Stimulated activated CD8-positive, alpha-beta memory T cell treated with anti-CD3 and anti-CD28 coated beads, Interleukin-7, amount 100 ng/mL, for 4 hours (primary cell): ENCODE results near the gene TDRD5.
A peak's percentile ranks its signal among the peaks of the same experiment; 100 is the strongest.
"Not testable (repeated sequence)": the region's sequence is repeated elsewhere in the genome, so short reads cannot be mapped to it uniquely, and the experiment has no call there.

Experiments
- DNase-seq, 2 donors: peaks; one replicate each; pipeline ENCODE4 v3.0.0-alpha.2; 2020; ENCODE audit warnings: low read depth in 2 of 2

TDRD5 gene

DNA sequence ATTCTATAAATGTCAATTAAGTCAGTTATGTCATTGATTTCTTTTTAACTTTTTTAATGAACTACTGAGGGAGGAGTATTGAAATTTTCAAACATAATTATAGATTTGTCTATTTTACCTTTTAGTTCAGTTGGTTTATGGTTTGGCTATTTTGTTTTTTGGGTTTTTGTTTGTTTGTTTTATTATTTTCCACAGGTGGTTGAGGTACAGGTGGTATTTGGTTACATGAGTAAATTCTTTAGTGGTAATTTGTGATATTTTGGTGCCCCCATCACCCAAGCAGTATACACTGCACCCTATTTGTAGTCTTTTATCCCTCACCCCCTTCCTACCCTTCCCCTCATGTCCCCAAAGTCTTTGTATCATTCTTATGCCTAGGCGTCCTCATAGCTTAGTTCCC, 9.5 kb downstream of the TDRD5 start:
- no peak for DNase-seq

DNA sequence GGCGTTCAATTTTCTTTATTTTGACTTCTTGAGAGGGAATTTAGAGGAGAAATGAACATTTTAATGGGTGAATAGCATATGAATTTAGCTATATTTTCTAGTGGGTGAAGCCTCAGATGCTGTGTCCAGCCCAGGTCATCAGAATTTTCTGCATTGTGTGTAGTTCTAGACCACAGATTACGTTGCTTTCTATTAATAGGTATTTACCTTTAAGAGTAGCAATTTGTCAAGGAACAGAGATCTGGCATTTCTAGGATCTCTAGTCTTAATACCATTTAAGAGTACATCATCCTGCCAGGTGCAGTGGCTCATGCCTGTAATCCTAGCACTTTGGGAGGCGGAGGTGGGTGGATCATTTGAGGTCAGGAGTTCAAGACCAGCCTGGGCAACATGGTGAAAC, 20.7 kb downstream of the TDRD5 start:
- no peak for DNase-seq

DNA sequence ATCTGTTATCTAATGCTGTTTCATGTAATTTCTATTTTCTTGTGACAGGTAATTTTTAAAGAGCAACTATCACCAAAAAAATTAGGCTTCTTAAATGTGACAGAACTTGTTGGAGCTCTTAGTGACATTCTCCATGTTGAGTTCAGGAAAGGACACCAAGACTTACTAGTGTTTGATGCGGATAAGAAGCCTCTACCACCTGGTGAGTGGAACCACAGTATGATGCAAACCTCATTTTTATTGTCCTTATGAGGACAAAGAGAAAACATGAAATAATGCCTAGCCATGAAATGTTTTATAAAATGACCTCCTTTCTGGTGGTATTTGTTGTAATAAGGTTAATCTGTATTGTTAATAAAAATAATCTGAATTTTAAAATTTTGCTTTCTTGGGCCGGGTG, 39.1 kb downstream of the TDRD5 start:
- DNase-seq = no peak

DNA sequence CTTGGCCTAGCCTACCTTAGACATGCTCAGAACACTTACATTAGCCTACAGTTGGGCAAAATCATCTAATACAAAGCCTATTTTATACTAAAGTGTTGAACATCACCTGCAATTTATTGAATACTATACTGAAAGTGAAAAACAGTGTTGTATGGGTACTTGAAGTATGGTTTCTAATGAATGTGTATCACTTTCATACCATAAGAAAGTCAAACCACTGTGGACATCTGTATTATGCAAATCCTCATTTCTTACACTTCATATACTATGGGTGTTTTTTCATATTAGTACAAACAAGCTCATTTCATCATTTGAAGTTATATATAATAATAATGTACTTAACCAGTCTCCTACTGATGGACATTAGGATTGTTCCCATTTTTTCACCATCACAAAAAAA, 41.2 kb downstream of the TDRD5 start:
- DNase-seq = no peak

DNA sequence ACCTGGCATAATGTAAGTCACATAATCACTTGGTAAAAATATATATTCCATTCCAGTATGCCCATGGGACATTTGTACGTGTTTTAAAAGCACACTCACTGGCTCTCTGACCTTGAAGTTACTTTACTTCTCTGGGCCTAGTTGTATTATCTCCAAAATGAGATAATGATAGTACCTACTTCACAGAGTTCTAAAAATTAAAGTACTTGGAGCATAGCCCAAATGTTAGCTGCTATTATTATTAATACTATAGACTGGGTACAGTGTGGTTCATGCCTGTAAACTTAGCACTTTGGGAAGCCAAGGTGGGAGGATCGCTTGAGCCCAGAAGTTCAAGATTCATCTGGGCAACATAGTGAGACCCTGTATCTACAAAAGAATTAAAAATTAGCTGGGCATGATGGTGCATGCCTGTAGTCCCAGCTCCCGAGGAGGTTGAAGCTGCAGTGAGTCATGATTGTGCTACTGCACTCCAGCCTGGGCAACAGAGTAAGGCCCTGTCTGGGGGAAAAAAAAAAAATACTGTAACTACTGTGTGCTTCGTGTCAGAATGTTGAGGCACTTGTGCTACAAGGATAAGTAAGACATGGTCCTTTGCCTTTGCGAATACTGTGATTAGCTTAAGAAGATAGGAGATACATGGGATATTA, 45.7 kb downstream of the TDRD5 start:
- DNase-seq = no peak

DNA sequence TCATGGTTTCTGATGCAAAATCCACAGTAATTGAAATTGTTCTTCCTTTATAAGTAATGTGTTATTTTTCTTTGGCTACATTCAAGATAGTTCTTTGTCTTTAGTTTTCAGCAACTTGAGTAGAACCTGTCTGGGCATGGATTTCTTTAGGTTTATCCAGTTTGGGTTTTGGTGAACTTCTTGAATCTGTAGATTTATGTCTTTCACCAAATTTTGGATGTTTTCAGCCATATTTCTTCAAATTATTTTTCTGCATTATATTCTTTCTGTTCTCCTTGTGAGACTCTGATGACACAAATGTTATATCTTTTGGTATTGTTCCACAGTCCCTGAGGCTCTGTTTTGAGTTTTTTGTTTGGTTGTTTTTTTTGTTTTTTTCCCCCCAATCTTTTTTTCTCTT, 69.4 kb downstream of the TDRD5 start:
- DNase-seq = no peak

DNA sequence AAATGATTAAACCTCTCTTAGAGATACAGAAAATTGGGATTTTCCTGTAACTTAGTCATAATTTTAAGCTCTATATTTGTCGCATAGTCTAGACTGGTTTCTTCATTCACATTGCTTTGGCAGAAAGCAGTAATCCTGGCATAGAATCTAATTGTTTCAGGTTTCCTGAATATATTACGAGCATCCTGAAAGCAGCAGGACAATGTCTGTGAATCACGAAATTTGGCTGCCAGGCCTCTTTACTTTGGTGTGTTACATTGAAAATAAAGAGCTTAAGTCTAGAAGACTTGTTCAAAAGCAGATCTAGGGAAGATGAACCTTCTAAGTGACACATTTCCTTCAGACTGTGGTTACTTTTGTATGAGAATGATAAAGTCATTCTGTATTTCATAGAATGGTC, 72.2 kb downstream of the TDRD5 start:
- no peak for DNase-seq

DNA sequence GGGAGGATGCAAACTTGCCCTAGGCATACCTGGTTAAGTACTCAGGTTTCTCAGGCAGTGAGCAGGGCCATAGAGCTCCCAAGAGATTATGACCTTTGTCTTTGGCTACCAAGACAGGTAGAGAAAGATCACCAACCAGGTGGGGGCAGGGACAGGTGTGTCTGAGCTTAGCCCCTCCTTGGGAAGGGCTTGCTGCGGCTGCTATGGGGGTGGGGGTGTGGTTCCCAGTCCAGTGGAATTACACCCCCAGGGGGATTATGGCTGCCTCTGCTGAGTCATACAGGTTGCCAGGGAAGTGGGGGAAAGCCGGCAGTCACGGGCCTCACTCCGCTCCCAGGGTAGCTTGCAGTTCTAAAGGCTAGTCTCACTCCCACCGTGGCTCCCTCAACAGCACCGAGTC, 86.2 kb downstream of the TDRD5 start:
- DNase-seq = no peak

DNA sequence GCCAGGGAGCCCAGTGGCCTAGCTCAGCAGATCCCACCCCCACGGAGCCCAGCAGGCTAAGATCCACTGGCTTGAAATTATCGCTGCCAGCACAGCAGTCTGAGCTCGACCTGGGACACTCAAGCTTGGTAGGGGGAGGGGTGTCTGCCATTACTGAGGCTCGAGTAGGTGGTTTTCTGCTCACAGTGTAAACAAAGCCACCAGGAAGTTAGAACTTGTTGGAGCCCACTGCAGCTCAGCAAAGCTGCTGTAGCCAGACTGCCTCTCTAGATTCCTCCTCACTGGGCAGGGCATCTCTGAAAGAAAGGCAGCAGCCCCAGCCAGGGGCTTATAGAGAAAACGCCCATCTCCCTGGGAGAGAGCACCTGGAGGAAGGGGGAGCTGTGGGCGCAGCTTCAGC, 102.9 kb downstream of the TDRD5 start:
- not testable (repeated sequence) for DNase-seq

DNA sequence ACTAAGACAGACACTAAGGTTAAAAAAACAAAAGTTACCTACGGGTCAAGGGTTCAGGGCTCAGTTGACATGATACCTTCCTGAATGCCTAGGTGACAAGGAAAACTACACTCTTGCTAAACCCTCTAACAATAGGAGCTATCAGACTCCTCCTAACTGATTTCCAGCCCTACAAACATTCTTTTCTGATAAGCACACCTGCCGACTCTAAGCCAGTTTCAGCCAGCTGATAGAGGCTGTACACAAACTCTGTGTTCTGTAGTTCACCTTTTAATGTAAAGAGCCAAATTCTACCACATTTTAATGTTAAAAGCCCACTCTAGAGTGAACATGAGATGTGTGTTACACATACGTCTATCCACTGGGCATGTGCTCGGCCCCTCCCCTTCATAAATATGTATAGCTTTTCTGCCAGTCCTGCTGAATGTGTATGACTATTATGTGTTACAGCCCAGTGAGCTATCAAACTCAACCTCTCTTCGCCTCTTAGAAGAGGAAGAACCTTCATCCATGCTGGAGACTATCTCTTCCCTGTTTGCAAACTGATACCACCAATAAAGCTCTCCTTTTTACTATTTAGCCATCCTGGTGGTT, 111.4 kb downstream of the TDRD5 start:
- no peak for DNase-seq

DNA sequence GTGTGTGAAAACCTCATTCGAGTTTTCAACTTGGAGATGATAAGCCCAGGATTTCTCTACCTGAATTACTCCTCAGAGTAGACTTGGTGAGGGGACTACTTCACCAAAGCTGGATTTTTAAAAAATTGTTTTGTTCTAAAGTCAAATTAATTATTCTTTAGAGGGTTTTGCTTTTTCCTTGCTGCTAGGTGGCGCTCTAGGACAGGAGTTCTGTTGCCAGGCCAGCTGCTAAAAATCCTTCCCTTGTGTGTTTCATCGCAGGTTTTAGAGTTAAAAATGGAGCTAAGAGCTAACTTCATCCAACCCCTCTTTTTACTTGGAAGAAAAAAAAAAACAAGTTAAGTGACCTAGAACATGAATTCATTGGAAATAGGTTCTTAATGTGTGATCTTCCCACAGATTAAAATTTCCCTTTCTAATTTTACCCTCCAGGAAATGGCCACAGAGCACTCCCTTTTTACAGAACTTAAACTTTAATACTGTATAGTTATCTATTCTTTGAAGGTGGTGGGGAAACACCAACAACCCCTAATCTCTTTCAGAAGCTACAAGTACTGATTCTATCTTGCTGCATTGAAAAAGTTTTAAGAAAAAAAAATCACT, 114.8 kb downstream of the TDRD5 start:
- peak in 1 of 2 donors; percentile 3 for DNase-seq

DNA sequence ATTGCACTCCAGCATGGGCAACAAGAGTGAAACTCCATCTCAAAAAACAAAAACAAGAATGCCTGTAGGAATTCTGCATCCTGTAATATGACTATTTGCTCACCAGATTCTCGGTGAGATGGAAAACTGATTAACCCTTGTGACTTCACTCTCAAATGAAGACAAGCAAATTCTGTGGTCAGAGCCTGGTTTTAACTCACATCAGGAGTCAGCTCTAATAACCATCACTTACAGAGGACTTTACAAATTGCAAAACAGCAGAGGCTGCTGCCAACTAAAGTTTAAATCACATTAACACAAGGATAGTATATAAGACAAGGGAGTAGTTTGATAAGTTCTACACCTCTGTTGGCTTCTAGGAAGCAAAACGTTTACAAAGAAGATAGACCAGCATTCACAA, 115.8 kb downstream of the TDRD5 start:
- no peak for DNase-seq

DNA sequence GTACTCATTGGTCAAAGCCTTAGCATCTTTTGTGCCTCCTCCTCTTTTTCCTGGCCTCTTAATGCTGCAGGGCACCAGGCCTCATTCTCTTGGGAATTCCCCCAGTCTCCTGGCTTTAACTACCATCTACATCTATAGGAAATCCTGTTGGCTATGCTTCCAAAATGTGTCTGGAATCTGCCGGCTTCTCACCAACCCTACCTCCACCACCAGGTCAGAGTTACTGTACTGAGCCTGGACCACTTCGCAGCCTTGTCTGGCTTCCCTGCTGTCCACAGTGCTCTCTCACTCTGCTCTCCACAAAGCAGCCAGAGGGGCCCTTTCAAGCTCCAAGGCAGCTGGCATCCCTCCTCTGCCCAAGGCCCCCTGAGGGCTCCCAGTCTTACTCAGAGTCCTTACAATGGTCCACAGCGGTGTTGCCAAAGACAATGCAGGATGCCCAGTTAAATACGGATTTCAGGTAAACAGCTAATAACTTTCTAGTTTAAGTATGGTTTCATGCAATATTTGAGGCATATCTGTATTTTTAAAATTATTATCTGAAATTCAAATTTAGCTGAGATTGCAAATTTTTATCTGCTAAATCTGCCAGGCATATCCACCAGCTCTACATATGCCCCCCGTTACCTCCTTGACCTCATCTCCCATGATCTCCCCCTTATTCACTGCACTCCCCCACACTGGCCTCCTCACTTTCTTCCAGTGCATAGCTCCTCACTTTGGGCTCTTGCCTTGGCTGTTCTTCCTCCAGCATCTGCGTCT, 117.0 kb downstream of the TDRD5 start:
- DNase-seq = no peak

DNA sequence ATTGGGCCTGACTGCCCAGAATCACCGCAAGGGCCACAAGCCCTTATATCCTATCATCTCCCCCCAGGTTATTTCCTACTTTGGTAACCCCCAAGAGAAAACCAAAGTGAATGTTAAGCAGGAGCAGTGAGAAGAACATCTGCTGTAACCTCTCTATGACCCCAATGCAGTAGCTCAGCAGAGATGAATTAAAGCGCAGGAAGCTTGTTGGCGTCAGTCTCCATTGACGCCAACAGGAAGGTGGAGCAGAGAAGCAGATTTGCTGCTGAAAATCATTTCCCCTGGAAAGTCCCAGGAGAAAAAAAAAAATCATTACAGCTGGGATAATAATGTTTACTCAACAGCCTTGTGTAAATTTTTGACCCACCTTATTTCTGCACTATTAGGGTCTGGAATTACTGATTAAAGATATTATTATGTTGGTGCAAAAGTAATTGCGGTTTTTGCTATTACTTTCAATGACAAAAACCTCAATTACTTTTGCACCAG, 118.3 kb downstream of the TDRD5 start:
- no peak for DNase-seq

DNA sequence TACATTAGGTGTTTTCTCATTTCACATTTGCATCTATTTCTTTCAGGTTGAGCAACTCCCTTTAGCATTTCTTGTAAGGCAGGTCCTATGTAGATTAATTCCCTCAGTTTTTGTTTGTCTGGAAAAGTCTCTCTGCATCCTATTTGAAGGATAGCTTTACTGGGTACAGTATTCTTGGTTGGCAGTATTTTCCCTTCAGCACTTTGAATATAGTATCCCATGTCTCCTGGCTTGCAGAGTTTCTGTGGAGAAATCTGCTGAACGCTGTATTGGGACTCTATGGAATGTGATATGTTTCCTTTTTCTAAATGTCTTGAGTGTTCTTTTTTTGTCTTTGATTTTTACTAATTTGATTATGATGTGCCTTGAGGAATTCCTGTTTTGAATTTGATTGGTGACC, 122.5 kb downstream of the TDRD5 start:
- DNase-seq = no peak

DNA sequence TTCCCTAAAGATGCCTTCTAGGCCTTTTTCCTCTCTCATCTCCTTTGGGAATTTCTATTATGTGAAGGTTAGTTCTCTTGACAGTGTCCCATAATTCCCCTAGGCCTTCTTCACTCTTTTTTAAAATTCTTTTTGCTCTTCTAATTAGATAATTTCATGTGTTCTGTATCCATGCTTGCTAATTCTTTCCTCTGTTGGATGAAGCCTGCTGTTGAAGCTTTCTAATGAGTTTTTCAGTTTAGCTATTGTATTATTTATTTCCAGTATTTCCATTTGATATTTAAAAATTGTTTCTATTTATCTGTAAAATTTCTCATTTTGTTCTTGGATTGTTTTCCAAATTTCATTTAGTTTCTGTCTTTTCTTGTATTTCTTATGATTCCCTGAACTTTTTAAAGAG, 123.0 kb downstream of the TDRD5 start:
- no peak for DNase-seq

DNA sequence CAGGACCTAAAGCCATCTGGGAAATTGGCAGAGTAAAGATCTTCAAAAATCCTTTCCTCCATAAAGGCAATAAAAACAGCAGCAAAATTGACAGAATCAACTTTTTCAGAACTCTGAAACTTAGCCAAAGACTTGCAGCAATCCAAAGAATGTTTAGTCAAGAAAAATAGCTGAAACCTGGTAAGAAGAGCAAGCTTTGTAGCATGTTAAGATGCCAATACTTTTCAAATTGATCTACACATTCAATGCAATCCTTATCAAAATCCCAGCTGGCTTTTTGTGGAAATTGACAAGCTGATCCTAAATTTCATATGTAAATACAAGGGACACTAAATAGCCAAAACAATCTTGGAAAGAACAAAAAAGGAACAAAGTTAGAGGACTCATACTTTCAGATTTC, 127.6 kb downstream of the TDRD5 start:
- DNase-seq = no peak

DNA sequence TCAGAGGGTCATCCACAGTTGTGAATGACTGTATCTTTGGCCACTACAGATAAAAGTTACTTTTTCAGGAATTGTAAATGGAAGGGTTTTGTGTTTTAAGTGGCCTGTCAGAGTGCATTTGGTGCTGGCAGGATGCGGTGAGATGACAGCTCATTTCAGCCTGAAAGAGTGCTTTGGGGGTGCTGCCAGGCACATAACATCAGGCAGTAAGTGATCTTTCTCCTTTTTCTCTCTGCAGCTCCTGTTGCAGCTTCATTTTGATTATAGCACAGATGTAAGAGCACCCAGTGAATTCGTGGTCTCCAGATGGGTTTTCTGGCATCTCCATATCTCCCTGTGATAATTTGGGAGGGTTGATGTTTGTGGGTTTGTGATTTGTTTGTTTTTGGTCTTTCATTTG, 136.6 kb downstream of the TDRD5 start:
- no peak for DNase-seq

DNA sequence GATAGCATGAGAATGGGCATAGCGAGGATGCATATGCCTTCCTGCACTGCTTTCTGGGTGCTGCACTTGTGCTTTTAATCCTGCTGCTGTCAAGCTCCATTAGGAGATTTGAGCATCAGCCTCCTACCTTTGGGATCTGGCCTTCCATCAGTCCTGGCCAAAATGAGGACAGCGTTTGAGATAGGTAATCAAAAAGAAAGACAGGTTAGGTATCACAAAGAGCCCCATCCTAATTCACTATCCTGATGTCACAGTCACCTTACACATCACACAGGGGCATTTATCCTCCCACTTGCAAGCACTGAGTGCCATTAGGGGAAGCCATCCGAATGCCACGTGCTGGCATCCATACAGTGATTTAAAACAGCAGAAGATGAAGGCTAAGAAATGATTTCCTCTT, 138.2 kb downstream of the TDRD5 start:
- DNase-seq = no peak

DNA sequence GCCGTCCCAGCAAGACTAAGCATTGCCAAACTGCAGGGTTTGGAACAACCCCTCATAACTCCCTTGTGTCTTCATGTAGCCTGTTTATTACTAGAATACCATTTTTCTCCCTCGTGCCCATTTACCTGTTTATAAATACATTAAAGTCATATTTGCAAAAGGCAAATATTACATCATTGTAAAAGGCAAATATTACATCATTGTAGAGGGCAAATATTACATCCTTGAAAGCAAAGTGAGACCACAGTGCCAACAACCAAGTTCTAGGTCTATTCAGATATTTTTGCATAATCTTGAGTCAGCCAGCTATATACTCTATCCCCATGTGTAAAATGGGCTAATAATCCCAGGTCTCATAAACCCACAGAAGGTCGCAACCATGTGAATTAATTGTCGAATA, 140.0 kb downstream of the TDRD5 start:
- DNase-seq = no peak
